ENCODE data around the gene GGNBP2.
A peak's percentile ranks its signal among the peaks of the same experiment; 100 is the strongest.

The GGNBP2 gene

GRCh38 chr17:36614081-36614480 is 69.4 kb downstream of the GGNBP2 start:
- in situ Hi-C loops (cut with MboI; ENCODE audit: low pct_unique_long_range_greater_than_20kb, low sequenced_read_pairs): loop anchor here (25.0 kb wide), 3 partner anchors 448 to 773 kb away; partner anchors contain the start of gene C17orf78
- no peak for DNase-seq

GRCh38 chr17:36614933-36615332 is 70.2 kb downstream of the GGNBP2 start:
- in situ Hi-C loops (cut with MboI; ENCODE audit: low pct_unique_long_range_greater_than_20kb, low sequenced_read_pairs): loop anchor here (25.0 kb wide), 3 partner anchors 447 to 772 kb away; partner anchors contain the start of gene C17orf78
- DNase-seq: no peak

- no peak for DNase-seq
- in situ Hi-C loops (cut with MboI; ENCODE audit: low pct_unique_long_range_greater_than_20kb, low sequenced_read_pairs): loop anchor here (25.0 kb wide), 3 partner anchors 446 to 771 kb away; partner anchors contain the start of gene C17orf78
Observed at GRCh38 chr17:36616061-36617029, 71.6 kb downstream of the GGNBP2 start.

- no peak for DNase-seq
- in situ Hi-C loops (cut with MboI; ENCODE audit: low pct_unique_long_range_greater_than_20kb, low sequenced_read_pairs): loop anchor here (25.0 kb wide), 3 partner anchors 445 to 770 kb away; partner anchors contain the start of gene C17orf78
Observed at GRCh38 chr17:36617773-36618172, 73.1 kb downstream of the GGNBP2 start.

- in situ Hi-C loops (cut with MboI; ENCODE audit: low pct_unique_long_range_greater_than_20kb, low sequenced_read_pairs): loop anchor here (25.0 kb wide), 3 partner anchors 439 to 764 kb away; partner anchors contain the start of gene C17orf78
- DNase-seq: no peak
Observed at GRCh38 chr17:36623281-36623680, 78.6 kb downstream of the GGNBP2 start.

GRCh38 chr17:36625188-36625587 is 80.5 kb downstream of the GGNBP2 start:
- in situ Hi-C loops (cut with MboI; ENCODE audit: low pct_unique_long_range_greater_than_20kb, low sequenced_read_pairs): no loop called here

GRCh38 chr17:36627101-36627500 is 82.4 kb downstream of the GGNBP2 start:
- in situ Hi-C loops (cut with MboI; ENCODE audit: low pct_unique_long_range_greater_than_20kb, low sequenced_read_pairs): no loop called here
- no peak for DNase-seq

More at GRCh38 chr17:36625188-36625587, 80.5 kb downstream of the GGNBP2 start:
- DNase-seq: no peak

GRCh38 chr17:36628576-36628975 is 83.9 kb downstream of the GGNBP2 start:
- in situ Hi-C loops (cut with MboI; ENCODE audit: low pct_unique_long_range_greater_than_20kb, low sequenced_read_pairs): no loop called here
- DNase-seq: no peak

GRCh38 chr17:36629252-36629847 is 84.6 kb downstream of the GGNBP2 start:
- in situ Hi-C loops (cut with MboI; ENCODE audit: low pct_unique_long_range_greater_than_20kb, low sequenced_read_pairs): no loop called here
- DNase-seq: peak; percentile 86

- no peak for DNase-seq
- in situ Hi-C loops (cut with MboI; ENCODE audit: low pct_unique_long_range_greater_than_20kb, low sequenced_read_pairs): no loop called here
Observed at GRCh38 chr17:36629970-36630502, 85.3 kb downstream of the GGNBP2 start.

- in situ Hi-C loops (cut with MboI; ENCODE audit: low pct_unique_long_range_greater_than_20kb, low sequenced_read_pairs): no loop called here
- no peak for DNase-seq
Observed at GRCh38 chr17:36631022-36631421, 86.3 kb downstream of the GGNBP2 start.

GRCh38 chr17:36632916-36633771 is 88.4 kb downstream of the GGNBP2 start:
- no peak for DNase-seq
- in situ Hi-C loops (cut with MboI; ENCODE audit: low pct_unique_long_range_greater_than_20kb, low sequenced_read_pairs): no loop called here

All from KBM-7 (cell line).